Measurements from ENCODE around the gene CCDC51.
"Not testable (repeated sequence)": the region's sequence is repeated elsewhere in the genome, so short reads cannot be mapped to it uniquely, and the experiment has no call there.

The CCDC51 gene, protein sequence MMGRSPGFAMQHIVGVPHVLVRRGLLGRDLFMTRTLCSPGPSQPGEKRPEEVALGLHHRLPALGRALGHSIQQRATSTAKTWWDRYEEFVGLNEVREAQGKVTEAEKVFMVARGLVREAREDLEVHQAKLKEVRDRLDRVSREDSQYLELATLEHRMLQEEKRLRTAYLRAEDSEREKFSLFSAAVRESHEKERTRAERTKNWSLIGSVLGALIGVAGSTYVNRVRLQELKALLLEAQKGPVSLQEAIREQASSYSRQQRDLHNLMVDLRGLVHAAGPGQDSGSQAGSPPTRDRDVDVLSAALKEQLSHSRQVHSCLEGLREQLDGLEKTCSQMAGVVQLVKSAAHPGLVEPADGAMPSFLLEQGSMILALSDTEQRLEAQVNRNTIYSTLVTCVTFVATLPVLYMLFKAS

DNA sequence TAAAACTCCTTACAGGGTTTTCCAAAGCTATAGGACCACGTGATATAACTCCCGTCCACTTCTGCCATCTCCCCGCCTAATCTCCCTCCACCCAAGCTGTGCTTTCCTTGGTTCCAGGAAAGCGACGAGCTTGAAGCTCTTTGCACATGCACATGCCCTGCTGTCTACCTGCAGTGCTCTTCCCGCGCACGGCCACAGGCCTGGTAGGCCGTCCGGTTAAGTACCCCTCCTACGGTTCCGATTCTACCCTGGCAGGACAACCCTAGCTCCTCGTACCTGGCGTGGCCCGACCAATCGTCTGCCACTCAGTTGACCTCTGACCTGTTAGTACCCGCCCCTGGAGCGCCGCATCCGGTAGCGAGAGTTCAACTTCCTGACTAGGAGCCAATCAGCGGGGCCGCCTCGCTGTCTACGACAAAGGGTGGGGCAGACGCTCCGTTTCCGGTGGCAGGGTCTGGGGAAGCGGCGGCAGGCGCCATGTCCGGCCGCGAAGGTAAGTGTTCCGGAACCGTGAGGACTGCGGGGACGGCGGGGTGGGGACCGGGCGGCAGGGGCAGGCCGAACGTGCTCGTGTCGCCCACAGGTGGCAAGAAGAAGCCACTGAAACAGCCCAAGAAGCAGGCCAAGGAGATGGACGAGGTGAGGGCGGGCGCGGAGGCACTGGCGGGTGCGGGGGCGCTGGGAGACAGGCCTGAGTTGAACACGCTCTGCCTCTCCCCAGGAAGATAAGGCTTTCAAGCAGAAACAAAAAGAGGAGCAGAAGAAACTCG lies at the start of gene CCDC51, which contains the start of gene TMA7:
Gene CCDC51 (minus strand): TSS at position 300 of the 770 bp plus-strand sequence. CDS start 4,991 bp downstream, outside the sequence.
Gene TMA7 (plus strand): TSS at position 438 of the 770 bp plus-strand sequence. CDS start 40 bp downstream, at position 478.
- DNase-seq (ENCODE audit: low read depth, low spot score), result peak; percentile 72
- ChIA-PET CTCF (interaction anchor here (0.6 to 17.0 kb wide), 22 partner anchors 8 to 253 kb away, joined by 3 to 948 read pairs (median 4); partner anchors contain the start of genes CDC25A, PLXNB1 and SLC26A6), POLR2A (interaction anchor here (0.7 to 1.1 kb wide), 5 partner anchors 33 to 166 kb away, joined by 3 to 4 read pairs (median 3); no protein-coding TSS in a partner anchor)
- TF ChIP-seq, protein P1, sequence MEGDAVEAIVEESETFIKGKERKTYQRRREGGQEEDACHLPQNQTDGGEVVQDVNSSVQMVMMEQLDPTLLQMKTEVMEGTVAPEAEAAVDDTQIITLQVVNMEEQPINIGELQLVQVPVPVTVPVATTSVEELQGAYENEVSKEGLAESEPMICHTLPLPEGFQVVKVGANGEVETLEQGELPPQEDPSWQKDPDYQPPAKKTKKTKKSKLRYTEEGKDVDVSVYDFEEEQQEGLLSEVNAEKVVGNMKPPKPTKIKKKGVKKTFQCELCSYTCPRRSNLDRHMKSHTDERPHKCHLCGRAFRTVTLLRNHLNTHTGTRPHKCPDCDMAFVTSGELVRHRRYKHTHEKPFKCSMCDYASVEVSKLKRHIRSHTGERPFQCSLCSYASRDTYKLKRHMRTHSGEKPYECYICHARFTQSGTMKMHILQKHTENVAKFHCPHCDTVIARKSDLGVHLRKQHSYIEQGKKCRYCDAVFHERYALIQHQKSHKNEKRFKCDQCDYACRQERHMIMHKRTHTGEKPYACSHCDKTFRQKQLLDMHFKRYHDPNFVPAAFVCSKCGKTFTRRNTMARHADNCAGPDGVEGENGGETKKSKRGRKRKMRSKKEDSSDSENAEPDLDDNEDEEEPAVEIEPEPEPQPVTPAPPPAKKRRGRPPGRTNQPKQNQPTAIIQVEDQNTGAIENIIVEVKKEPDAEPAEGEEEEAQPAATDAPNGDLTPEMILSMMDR (IDR thresholded peaks at IDR 0.05; ENCODE audit: insufficient read depth, low read length, missing control alignments), result no peak
- peak within 1 kb of the TSS; percentile 98 for H3K4me3 ChIP-seq (ENCODE audit: low read depth, low read length)

DNA sequence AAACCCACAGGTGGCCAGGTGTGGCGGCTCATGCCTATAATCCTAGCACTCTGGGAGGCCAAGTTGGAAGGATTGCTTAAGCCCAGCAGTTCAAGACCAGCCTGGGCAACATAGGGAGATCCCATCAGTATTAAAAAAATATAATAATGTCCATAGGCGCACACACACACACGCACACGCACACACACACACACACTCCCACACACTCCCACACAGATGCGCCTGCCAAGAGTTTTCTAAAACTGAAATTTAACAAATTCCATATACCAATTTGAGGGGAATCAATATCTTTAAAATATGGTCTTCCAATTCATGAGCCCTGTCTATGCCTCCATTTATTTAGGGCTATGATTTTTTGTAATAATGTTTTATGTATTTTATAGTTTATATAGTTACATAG lies 47.0 kb upstream of the CCDC51 start:
- H3K4me3 ChIP-seq (ENCODE audit: low read depth, low read length), result no peak overlapping the region
- TF ChIP-seq, protein P1 (IDR thresholded peaks at IDR 0.05; ENCODE audit: insufficient read depth, low read length, missing control alignments), result no peak
- POLR2A ChIA-PET, result no interaction called here
- CTCF ChIA-PET, result no interaction called here
- no peak for DNase-seq (ENCODE audit: low read depth, low spot score)

DNA sequence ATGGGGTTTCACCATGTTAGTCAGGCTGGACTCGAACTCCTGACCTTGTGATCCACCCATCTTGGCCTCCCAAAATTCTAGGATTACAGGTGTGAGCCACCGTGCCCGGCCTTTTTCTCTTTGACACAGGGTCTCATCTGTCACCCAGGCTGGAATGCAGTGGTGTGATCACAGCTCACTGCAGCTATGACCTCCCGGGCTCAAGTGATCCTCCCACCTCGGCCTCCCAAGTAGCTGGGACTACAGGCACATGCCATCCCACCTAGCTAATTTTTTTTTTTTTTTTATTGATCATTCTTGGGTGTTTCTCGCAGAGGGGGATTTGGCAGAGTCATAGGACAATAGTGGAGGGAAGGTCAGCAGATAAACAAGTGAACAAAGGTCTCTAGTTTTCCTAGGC lies 42.9 kb upstream of the CCDC51 start:
- POLR2A ChIA-PET; DNase-seq (ENCODE audit: low read depth, low spot score); H3K4me3 ChIP-seq (ENCODE audit: low read depth, low read length): not testable (repeated sequence)
- CTCF ChIA-PET, result interaction anchor here (0.8 to 1.4 kb wide), 3 partner anchors 11 to 82 kb away, joined by 3 read pairs; no protein-coding TSS in a partner anchor

DNA sequence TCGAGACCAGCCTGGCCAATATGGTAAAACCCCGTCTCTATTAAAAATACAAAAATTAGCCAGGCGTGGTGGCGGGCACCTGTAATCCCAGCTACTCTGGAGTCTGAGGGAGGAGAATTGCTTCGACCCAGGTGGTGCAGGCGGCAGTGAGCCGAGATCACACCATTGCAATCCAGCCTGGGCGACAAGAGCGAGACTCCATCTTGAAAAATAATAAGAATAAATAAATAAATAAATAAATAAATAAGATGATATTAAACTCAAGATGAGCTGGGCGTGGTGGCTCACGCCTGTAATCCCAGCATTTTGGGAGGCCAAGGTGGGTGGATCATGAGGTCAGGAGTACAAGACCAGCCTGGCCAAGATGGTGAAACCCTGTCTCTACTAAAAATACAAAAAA lies 41.0 kb upstream of the CCDC51 start:
- POLR2A ChIA-PET; DNase-seq (ENCODE audit: low read depth, low spot score); H3K4me3 ChIP-seq (ENCODE audit: low read depth, low read length); CTCF ChIA-PET: not testable (repeated sequence)

DNA sequence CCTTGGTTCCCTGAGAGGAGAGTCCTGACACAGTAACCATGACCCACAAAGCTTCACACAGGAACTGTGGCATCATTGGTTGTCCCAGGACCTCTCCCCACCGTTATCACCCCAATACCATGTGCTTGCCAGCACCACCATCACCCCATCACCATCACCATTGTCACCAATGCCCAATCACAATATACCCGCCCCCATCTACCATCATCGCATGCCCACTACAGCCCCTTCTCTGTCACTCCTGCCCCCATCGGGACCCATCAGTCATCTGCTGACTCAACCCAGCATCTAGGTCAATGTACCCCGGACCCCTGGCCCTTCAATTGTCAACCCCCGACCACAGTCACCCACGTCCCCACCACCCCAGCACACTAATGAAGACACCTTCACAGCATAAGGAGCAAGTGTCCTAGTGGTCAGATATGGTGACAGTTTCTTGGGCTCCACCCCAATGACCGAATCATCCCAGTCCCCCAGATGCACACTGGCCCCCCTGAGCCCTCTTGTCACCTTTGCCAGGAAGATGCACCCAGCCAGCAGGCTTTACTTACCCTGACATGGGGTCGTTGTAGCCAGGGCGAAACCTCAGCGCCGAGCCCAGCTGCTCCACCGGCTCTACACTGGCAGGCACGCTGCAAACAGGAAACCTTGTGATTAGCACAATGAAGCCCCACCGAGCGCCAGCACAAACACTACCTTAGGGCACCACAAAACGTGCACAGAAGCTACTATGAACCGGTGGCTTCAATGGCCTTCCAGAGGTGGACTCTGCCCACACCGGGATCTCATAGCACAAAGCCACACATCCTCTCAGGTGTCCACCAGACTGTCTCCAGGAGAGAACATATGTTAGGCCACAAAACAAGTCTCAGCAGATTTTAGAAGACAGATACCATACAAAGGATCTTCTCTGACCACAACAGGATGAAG lies 39.0 kb upstream of the CCDC51 start:
- H3K4me3 ChIP-seq (ENCODE audit: low read depth, low read length), result no peak overlapping the region
- CTCF ChIA-PET, result no interaction called here
- DNase-seq (ENCODE audit: low read depth, low spot score), result no peak
- POLR2A ChIA-PET, result no interaction called here
- TF ChIP-seq, protein P1 (IDR thresholded peaks at IDR 0.05; ENCODE audit: insufficient read depth, low read length, missing control alignments), result no peak

DNA sequence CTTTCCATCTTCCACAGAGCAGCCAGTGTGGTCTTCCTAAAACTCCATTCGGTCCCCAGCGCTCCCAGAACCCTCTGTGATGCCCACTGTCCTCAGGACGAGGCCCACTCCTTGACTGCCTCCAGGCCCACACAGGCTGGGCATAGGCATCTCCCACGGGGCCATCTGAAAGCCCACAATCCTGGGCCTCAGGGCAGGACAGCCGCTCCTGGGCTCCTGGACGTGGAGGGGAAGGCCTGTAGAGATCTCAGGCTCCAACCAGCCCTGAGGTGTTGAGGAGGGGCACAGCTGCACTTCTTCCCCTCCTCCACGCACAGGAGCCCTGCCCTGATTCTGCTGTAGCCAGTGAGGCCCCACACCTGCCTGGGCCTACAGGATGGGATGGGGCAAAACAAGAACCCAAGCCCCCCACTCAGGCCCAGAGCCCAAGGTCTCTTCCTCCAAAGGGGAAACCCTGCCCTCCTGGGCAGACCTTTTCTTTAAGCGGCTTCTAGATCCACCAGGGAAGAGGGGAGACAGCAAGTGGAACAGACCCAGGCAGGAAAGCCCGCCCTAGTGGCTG lies 38.1 kb upstream of the CCDC51 start:
- TF ChIP-seq, protein P1 (IDR thresholded peaks at IDR 0.05; ENCODE audit: insufficient read depth, low read length, missing control alignments), result no peak
- H3K4me3 ChIP-seq (ENCODE audit: low read depth, low read length), result no peak overlapping the region
- ChIA-PET CTCF (no interaction called here), POLR2A (no interaction called here)
- no peak for DNase-seq (ENCODE audit: low read depth, low spot score)
